CD14-positive monocyte (primary cell): ENCODE measurements around the gene MCC. TPM values are rescaled to one million over a fixed set of nuclear protein-coding genes. Genes with fewer than 3 reads are reported as not detected.

Source experiments
- DNase-seq, 3 donors: peaks; one replicate each; pipeline ENCODE4 v3.0.0-alpha.2; 2011 to 2022
- H2AFZ ChIP-seq: 2 replicates; pipeline ENCODE4 v1.6.0; 2012; ENCODE audit warnings: mild to moderate bottlenecking, low read depth, low read length, inconsistent platforms; ENCODE audit not compliant: insufficient read depth, poor library complexity, severe bottlenecking
- H3K27ac ChIP-seq, 2 donors: 1 replicate in 1 of 2; 2 replicates in 1 of 2; pipeline ENCODE4 v1.5.1; 2012 to 2013; ENCODE audit warnings: low read length in 2 of 2, control low read depth in 1 of 2, inconsistent platforms in 1 of 2, low read depth in 1 of 2, mild to moderate bottlenecking in 1 of 2
- H3K27me3 ChIP-seq, 2 donors: one replicate each; pipeline versions ENCODE4 v1.6.0 to v1.6.1; 2011 to 2013; ENCODE audit warnings: low read length in 2 of 2; ENCODE audit not compliant: control insufficient read depth in 2 of 2, insufficient read depth in 2 of 2
- H3K36me3 ChIP-seq, 2 donors: replicated peaks in 1 of 2; 1 replicate in 1 of 2; 2 replicates in 1 of 2; pipeline versions ENCODE4 v1.5.1 to v1.6.1; 2012 to 2013; ENCODE audit warnings: low read length in 2 of 2, control low read depth in 1 of 2, inconsistent platforms in 1 of 2, mild to moderate bottlenecking in 1 of 2; ENCODE audit not compliant: insufficient read depth in 2 of 2, control insufficient read depth in 1 of 2
- H3K4me1 ChIP-seq, 2 donors: 1 replicate in 1 of 2; 2 replicates in 1 of 2; pipeline versions ENCODE4 v1.5.1 to v1.6.1; 2012 to 2013; ENCODE audit warnings: low read length in 2 of 2, control low read depth in 1 of 2, inconsistent platforms in 1 of 2, mild to moderate bottlenecking in 1 of 2, moderate library complexity in 1 of 2; ENCODE audit not compliant: insufficient read depth in 2 of 2, control insufficient read depth in 1 of 2
- H3K4me2 ChIP-seq: replicated peaks from 2 replicates; pipeline ENCODE3; 2012; ENCODE audit warnings: low read length, moderate library complexity, mild to moderate bottlenecking; ENCODE audit not compliant: poor library complexity, severe bottlenecking; ENCODE audit errors: extremely low read depth
- H3K4me3 ChIP-seq, 3 experiments: fragments of 200-600 bp in 1 of 3; sonication (generic) in 1 of 3; replicated peaks in 1 of 3; 1 replicate in 2 of 3; 2 replicates in 1 of 3; pipeline ENCODE4 v1.5.1; 2011 to 2013; ENCODE audit warnings: low read length in 3 of 3, mild to moderate bottlenecking in 3 of 3, control low read depth in 2 of 3, low read depth in 2 of 3, inconsistent platforms in 1 of 3, moderate library complexity in 1 of 3
- H3K79me2 ChIP-seq: 2 replicates; pipeline ENCODE4 v1.6.0; 2012; ENCODE audit warnings: mild to moderate bottlenecking, control low read depth, inconsistent platforms, low read length, moderate library complexity; ENCODE audit not compliant: insufficient read depth
- H3K9ac ChIP-seq: 2 replicates; pipeline ENCODE4 v1.6.0; 2017; ENCODE audit warnings: low read length, mild to moderate bottlenecking; ENCODE audit not compliant: insufficient read depth, poor library complexity, severe bottlenecking
- H3K9me3 ChIP-seq, 2 donors: replicated peaks in 1 of 2; 1 replicate in 1 of 2; 2 replicates in 1 of 2; pipeline versions ENCODE4 v1.5.1 to v1.6.1; 2012 to 2013; ENCODE audit warnings: low read length in 2 of 2, control low read depth in 1 of 2; ENCODE audit not compliant: control insufficient read depth in 1 of 2, insufficient read depth in 1 of 2
- H4K20me1 ChIP-seq: 2 replicates; pipeline ENCODE4 v1.6.0; 2012; ENCODE audit warnings: mild to moderate bottlenecking, low read length, control low read depth, moderate library complexity; ENCODE audit not compliant: insufficient read depth
- H3K27ac Mint-ChIP-seq, 7 donors: one replicate each; pipeline ENCODE4 v1.8.0; 2020; ENCODE audit warnings: mild to moderate bottlenecking in 7 of 7, mixed read lengths in 7 of 7, moderate library complexity in 6 of 7, inconsistent platforms in 2 of 7
- H3K27me3 Mint-ChIP-seq, 3 donors: one replicate each; pipeline ENCODE4 v1.8.0; 2021 to 2022; ENCODE audit warnings: low read depth in 3 of 3, mild to moderate bottlenecking in 3 of 3, mixed read lengths in 3 of 3, moderate library complexity in 3 of 3, inconsistent platforms in 1 of 3
- H3K36me3 Mint-ChIP-seq, 2 donors: one replicate each; pipeline ENCODE4 v1.8.0; 2020; ENCODE audit warnings: mixed read lengths in 2 of 2, inconsistent platforms in 1 of 2, mild to moderate bottlenecking in 1 of 2
- H3K4me1 Mint-ChIP-seq: one replicate; pipeline ENCODE4 v1.8.0; 2020; ENCODE audit warnings: mild to moderate bottlenecking, mixed read lengths
- H3K4me3 Mint-ChIP-seq, 2 donors: one replicate each; pipeline ENCODE4 v1.8.0; 2020; ENCODE audit warnings: mild to moderate bottlenecking in 2 of 2, mixed read lengths in 2 of 2, moderate library complexity in 1 of 2
- H3K9me3 Mint-ChIP-seq, 7 donors: one replicate each; pipeline ENCODE4 v1.8.0; 2020 to 2022; ENCODE audit warnings: mixed read lengths in 7 of 7, mild to moderate bottlenecking in 6 of 7, moderate library complexity in 6 of 7, inconsistent platforms in 2 of 7
- CTCF ChIP-seq: fragments of 200-600 bp; IDR thresholded peaks from one replicate; pipeline ENCODE4 v1.8.0; 2022; ENCODE audit warnings: antibody characterized with exemption, mild to moderate bottlenecking
- WGBS: methylation state at CpG from one replicate; pipeline ENCODE4 v1.1.5; 2013; ENCODE audit warnings: missing lambda C conversion rate; ENCODE audit not compliant: insufficient coverage; 5-methylcytosine and 5-hydroxymethylcytosine counted together
- intact Hi-C, 2 donors: fragments of 100-400 bp; cut with micrococcal nuclease; formaldehyde crosslinking; loops; one replicate each; pipeline versions ENCODE4 v1.15.0 to v1.15.1; 2023
- polyA plus RNA-seq, 3 donors: library from polyadenylated mRNA; depleted of rRNA in 1 of 3; unstranded in 2 of 3; stranded (reverse) in 1 of 3; fragments of 300-500 nt in 2 of 3; fragments of >200 nt in 1 of 3; fragmentation: Illumina TruSeq in 2 of 3; gene quantifications; 1 replicate in 2 of 3; 2 replicates in 1 of 3; pipeline ENCODE4 v1.2.3, GENCODE V29; 2012 to 2021

Gene MCC
- polyA plus RNA-seq, 3 donors = 0.09 TPM; not detected in 2

- Histone ChIP-seq H2AFZ (no peak overlapping the region), H3K4me3 (no peak overlapping the region), H3K4me2 (no peak overlapping the region), H3K9me3 (no peaks in the 10 kb centered on the region), H3K4me1 (no peaks in the 10 kb centered on the region), H3K27me3 (peaks cover 5 to 7% of the 10 kb centered on the region in 2 donors), H3K36me3 (no peaks in the 10 kb centered on the region), H3K27ac (no peak overlapping the region), H4K20me1 (no peaks in the 10 kb centered on the region), H3K9ac (no peak overlapping the region), H3K79me2 (no peaks in the 10 kb centered on the region)
- intact Hi-C loops = no loop called here
- H3K27ac Mint-ChIP-seq = no peak overlapping the region
- H3K4me3 Mint-ChIP-seq = no peak overlapping the region
- peaks cover 0 to 4% (median 0%) of the 10 kb centered on the region in 7 donors for H3K9me3 Mint-ChIP-seq
- H3K36me3 Mint-ChIP-seq = no peaks in the 10 kb centered on the region
- no CpG with 5 or more reads among the region's 2 CpGs for WGBS
- peaks cover 2% of the 10 kb centered on the region for H3K4me1 Mint-ChIP-seq
- no peak for DNase-seq
- no peak for TF ChIP-seq CTCF
- H3K27me3 Mint-ChIP-seq = peaks cover 13 to 23% (median 16%) of the 10 kb centered on the region in 3 donors
Observed at GRCh38 chr5:113302120-113302519, 186.1 kb downstream of the MCC start.

GRCh38 chr5:113299591-113299990, 188.7 kb downstream of the MCC start:
- H3K27me3 Mint-ChIP-seq = peaks cover 34 to 45% (median 36%) of the 10 kb centered on the region in 3 donors
- Histone ChIP-seq H3K36me3 (no peaks in the 10 kb centered on the region), H2AFZ (no peak overlapping the region), H3K4me2 (no peak overlapping the region), H3K4me3 (no peak overlapping the region), H3K9ac (no peak overlapping the region), H3K27me3 (peaks cover 26 to 32% of the 10 kb centered on the region in 2 donors), H3K79me2 (no peaks in the 10 kb centered on the region), H3K4me1 (peaks cover 4 to 5% of the 10 kb centered on the region in 2 donors), H3K27ac (no peak overlapping the region), H4K20me1 (no peaks in the 10 kb centered on the region), H3K9me3 (peaks cover 0 to 5% of the 10 kb centered on the region in 2 donors)
- H3K4me1 Mint-ChIP-seq = peaks cover 7% of the 10 kb centered on the region
- WGBS = no CpG with 5 or more reads among the region's 1 CpG
- H3K36me3 Mint-ChIP-seq = no peaks in the 10 kb centered on the region
- no peak overlapping the region for H3K27ac Mint-ChIP-seq
- H3K4me3 Mint-ChIP-seq = no peak overlapping the region
- DNase-seq = no peak
- H3K9me3 Mint-ChIP-seq = peaks cover 0 to 10% (median 4%) of the 10 kb centered on the region in 7 donors
- intact Hi-C loops = no loop called here
- no peak for TF ChIP-seq CTCF
